GM18499 (cell line): Measurements from ENCODE around the gene KCNH5.

Experiments used
- ATAC-seq: cut with Tn5 transposase; IDR thresholded peaks from one replicate; pipeline ENCODE4 v1.9.1; 2021; ENCODE audit warnings: moderate number of reproducible peaks; ENCODE audit not compliant: insufficient read depth, unreplicated experiment

KCNH5 gene

GRCh38 chr14:62691647-62692489, 353.4 kb downstream of the KCNH5 start:
- ATAC-seq: no peak

DNA sequence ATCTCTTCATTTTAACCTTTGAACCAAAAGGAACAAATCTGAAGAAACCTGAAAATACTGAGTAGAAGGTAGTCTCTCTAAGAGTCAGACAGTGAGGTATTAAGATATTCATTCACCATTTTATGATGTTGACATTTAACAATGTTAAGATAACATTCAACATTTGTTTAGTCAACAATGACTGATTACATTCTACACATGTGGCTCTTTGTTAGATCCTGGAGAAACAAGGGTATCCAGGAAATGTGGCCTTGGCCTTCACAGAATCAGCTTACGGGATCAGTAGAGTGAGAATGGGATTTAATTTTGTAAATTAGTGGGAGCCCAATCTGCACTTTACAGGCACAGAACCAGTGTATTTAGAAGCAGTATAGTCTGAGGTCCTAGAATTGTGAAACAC, 355.5 kb downstream of the KCNH5 start:
- no peak for ATAC-seq

DNA sequence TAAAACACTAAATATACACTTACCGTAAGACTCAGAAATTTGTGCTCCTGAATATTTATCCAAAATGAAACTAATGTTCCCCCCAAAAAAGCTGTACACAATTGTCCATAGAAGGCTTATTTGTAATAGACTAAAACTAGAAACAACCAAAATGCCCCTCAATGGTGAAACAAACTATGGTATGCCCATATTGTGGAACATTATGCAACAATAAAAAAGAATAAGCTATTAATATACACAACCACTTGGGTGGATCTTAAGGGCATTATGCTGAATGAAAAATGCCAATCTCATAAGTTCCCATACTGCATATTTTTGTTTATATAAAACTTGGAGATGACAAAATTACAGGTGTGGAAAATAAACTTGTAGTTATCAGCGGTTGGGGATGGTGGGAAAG, 357.4 kb downstream of the KCNH5 start:
- ATAC-seq: no peak

GRCh38 chr14:62684376-62684775, 360.9 kb downstream of the KCNH5 start:
- ATAC-seq: no peak

DNA sequence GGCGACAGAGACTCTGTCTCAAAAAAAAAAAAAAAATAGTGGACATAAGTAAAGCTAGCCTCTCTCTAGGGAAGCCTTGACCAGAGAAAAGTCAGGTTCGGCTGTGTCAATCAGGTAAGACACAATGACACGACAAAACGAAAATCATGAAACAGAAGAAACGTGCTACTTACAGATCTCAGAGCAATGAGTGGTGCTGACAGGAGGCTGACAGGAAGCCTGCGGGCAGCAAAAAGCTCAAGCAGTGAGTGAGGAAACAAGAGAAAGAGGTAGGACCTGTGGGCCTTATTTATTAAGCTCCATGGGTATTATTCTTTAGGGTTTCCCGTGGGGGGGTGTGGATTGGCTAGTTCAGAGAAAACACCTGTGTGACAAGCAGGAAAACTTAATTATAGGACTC, 363.1 kb downstream of the KCNH5 start:
- ATAC-seq: no peak

- no peak for ATAC-seq
These were observed 370.6 kb downstream of the KCNH5 start for GRCh38 chr14:62674563-62675237.

DNA sequence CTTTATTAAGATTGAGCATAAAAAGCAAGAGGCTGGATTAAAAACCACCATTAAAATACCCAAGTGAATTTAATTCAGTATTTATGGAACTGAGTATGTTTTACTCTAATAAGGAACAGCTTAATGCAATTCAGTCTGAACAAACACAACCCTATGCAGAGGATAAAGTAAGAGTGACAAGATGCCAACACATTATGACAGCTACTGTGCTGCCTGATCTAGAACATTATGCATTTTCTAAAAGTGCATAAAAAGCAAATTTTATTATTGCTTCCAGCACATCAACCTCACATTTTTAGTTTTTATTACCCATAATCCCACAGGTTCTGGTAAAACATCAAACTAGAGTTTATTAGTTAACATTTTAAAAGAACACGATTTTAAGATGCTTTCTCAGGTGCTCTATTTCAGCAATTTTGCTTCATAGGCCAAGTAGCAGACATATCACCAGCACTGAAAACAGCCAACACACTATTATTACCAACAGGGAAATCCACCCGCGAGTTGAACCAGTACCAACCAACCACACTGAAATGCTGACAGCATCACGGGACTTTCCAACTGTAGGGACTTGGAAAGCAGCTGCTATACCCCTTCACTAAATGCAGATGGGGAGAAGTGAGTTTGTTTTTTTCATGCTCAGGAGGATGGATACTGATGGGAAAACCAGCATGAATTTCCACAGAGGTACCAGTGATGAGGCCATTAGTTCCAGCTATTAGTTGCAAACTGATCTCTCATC, 372.1 kb downstream of the KCNH5 start:
- no peak for ATAC-seq

GRCh38 chr14:62670526-62670925, 374.7 kb downstream of the KCNH5 start:
- no peak for ATAC-seq

GRCh38 chr14:62667421-62667914, 377.8 kb downstream of the KCNH5 start:
- ATAC-seq: no peak

DNA sequence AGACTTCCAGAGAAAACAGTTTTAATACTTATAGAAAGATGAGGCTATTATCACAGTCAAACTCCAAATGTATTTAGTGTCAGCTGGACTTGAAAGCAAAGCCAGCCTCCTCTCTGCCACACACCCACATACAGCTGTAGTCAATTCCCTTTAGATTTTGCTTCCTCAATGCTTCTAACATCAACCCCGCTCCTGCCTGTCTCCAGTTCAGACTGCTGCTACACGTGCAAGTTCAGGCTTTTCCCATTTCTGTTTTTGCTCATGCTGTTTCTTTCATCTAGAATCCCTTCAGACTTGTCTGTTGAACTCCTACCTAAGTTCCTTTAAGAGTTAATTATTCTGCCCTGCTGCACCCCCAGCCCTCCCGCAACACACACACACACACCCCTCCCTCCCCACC, 380.0 kb downstream of the KCNH5 start:
- no peak for ATAC-seq

DNA sequence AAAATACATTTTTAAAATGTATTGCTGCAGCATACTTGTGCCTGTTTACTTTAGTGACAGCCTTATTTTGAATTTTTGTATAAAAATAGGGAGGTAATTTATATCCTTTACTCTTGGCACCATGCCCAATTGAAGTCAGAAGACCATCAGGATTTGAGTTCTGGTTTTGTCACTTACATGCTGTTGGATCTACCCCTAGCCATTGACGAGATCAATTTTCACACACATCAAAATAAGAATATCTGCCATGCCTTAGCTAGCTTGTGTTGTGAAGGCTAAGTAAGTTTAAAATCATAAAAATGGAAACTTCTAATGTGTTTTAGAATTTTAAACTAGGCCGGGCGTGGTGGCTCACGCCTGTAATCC, 381.8 kb downstream of the KCNH5 start:
- no peak for ATAC-seq

- no peak for ATAC-seq
These were observed 382.3 kb downstream of the KCNH5 start for GRCh38 chr14:62662811-62663455.

GRCh38 chr14:62661818-62662217, 383.4 kb downstream of the KCNH5 start:
- no peak for ATAC-seq

DNA sequence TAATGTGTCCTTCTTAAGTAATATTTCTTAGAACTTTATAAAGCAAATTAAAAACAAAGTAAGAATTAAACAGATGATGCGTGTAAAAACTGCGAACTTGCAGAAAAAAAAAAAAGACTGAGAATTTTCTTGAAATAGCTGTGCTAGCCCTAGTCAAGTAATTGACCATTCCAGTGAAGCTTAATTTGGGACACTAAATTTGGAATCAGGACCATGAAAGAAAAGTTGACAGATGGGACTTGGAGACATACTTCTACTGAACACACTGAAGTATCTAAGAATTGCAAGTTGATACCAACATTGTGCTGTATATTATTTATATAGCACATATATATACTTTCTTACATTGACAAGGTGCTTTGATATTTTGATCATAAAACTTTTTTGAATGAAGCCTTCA, 386.6 kb downstream of the KCNH5 start:
- no peak for ATAC-seq

- no peak for ATAC-seq
These were observed 387.9 kb downstream of the KCNH5 start for GRCh38 chr14:62657376-62657775.

GRCh38 chr14:62655166-62655565, 390.1 kb downstream of the KCNH5 start:
- no peak for ATAC-seq

DNA sequence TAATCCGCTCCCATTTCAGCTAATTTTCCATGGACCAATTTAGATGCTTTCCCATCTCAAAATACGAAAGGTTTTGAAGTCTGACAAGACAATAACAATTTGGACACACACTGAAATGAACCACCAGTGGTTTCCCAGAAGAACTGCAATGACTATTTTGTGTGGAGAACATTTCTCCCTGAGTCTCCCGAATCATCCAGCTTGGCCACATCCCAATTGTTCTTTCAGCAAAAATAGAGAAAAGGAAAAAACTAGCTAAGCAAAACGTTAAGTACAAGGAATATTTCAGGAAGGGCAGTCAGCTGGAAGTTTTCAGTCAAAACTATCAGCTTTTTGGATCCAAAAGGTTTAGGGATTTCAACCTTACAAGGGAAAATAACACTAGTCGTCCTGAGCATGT, 390.6 kb downstream of the KCNH5 start:
- ATAC-seq: no peak
